Middle frontal gyrus (tissue), 1 donor: ENCODE data around the gene ZFYVE28.

Experiments
- DNase-seq: peaks from one replicate; pipeline ENCODE4 v3.0.0-alpha.2; 2015; ENCODE audit warnings: low spot score; ENCODE audit errors: extremely low spot score

Gene ZFYVE28

DNA sequence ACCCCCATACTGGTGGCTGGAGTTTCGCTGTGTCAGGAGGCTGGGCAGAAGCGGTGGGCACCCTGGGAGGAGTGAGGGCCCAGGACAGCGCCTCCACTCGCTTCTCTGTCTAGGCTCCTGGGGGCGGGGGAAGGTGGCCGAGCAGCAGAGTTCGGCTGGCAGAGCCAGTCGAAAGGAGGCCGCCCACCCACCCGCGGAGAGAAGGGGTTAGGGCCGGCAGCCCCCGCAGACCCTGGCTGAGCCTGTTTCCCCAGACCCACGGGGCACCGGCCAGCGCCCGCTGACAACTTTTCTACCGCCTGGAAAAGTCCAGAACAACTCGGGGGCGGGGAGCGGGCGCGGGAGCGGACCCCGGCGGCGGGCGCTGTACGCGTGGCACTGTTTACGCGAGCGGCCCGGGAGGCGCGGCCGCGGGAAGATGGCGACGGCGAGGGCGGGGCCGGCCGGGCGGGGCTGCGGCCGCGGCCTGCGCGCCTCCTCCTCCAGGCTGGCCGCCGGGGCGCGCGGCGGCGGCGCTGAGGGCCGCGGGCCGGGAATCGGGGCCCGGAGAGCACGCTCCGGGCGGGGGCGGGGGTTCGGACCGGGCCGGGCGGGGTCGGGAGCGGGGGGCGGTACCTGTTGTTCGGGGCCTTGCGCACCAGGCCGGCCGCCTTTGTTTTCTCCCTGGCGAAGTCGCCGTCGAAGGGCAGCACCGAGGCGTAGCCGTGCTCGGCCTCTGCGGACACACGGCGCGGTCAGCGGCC is 157.2 kb downstream of the ZFYVE28 start:
- DNase-seq: no peak

DNA sequence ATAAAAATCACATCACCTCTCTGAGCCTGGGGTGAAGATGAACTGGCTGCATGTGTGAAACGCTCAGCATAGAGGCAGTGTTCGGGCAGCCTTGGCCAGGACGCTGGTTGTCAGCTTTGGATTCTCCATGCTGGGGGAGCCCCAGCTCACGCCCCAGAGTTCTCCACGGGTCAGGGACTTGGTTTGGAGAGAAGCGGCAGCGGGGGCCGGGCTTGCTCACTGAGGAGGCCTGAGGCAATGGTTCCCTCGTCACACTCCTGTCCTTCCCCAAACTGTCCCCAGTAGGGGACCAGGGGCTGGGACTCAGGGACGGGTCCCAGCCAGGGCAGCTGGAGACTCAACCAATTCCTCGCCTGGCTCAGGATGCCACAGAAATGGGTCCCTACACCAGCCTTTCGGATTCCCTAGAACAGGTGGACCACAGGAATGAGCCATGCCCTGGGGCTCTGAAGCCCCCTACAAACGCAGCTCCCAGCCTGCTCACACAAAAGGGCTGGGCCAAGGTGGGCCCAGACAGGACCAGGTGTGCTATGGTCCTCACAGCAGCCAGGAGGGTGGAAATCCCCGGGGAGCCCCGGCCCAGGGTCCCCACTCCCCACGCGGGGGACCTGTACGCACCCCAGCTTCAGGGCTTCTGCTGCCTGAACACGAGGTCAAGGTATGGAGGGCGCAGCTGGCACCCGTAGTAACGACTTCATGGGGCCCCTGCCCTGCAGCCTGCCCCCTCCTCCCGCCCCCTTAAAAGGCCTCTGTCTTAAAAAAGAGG is 157.9 kb downstream of the ZFYVE28 start:
- no peak for DNase-seq

DNA sequence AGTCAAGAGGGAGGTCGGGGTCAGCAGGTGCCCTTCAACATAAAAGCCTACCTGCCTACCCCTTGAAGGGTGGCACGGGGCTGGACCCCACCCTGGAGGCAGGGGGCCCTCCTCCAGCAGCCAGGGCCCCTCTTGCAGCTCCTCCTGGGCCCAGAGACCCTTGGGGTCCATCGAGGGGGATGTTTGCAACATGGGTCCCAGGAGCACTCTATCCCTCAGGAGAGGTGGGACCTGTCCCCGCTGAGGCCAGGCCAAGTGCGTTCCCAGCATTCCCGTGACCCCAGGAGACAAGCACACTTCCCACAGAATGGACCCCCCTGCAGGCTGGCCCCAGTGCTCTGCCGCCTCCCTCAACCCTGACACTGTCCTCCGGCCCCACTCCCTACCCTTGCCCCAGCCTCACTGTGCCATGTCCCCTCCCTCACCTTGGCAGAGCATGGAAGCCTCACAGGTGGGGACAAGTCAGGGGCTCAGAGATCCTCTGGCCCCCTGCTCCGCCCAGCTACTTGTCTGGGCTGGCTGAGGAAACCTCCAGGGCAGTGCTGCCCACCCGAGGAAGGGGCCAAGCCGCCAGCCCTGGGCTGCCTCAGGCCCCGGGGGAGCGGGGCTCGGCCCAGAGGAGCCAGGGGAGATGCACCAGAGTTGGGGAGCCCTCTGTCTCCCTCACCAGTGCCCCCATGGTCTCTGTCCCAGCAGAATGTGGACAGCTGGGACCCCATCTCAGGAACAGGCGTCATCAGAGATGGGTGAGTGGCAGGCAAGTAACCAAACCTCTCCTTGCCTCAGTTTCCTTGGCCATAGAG is 158.7 kb downstream of the ZFYVE28 start:
- no peak for DNase-seq

GRCh38 chr4:2259036-2259540 is 159.4 kb downstream of the ZFYVE28 start:
- DNase-seq: no peak

GRCh38 chr4:2258091-2259035 is 160.1 kb downstream of the ZFYVE28 start:
- DNase-seq: no peak

DNA sequence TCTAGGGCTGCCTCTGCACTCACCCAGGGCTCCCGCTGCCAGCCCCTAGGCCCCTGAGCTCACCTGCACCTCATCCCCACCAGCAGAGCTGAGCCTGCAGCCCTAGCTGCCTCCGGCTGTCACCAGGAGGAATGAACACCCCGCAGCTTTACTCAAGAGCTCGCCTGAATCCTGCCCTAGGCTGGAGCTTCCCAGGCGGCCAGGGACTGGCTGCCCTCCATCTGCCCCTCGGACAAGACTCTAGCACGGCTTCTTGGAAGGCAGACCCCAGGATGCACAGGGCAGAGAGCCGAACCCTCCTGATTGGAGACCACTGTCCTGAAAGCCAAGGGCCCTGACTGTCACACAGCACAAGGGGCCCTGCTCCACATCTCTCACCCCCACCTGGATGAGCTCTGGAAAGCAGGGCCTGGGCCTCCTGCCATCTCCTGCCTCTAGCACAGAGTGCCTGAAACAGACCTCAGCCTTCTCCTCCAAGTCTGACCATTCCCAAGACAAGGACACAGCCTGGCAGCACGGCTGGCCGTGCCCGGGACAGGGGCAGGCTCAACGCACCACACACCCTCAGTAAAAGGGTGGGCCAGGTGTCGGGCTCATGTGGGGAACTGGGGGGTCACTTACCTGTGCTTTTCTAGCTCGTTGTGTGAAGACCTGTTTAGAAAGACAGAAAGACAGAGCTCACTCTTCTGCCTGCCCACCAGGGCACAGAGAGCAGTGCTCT is 160.9 kb downstream of the ZFYVE28 start:
- DNase-seq: no peak

DNA sequence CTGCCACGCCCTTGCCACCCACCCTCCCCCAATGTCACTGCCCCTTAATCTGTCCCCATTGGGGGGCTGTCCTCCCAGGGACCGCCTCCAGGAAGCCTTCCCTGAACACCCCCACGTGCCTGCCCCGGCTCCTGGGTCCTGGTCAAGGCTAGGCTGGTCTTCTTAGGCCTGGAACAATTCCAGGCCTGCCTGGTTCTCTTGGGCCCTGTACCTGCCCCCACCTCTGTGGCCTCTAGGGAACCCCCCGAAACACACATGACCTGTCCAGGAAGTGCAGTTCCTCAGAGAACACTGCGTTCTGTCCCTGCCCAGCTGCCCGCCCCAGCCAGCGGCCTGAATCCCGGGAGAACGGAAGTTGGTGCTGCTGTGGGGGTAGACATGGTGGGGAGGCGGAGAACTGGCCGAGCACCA is 161.7 kb downstream of the ZFYVE28 start:
- DNase-seq: no peak

DNA sequence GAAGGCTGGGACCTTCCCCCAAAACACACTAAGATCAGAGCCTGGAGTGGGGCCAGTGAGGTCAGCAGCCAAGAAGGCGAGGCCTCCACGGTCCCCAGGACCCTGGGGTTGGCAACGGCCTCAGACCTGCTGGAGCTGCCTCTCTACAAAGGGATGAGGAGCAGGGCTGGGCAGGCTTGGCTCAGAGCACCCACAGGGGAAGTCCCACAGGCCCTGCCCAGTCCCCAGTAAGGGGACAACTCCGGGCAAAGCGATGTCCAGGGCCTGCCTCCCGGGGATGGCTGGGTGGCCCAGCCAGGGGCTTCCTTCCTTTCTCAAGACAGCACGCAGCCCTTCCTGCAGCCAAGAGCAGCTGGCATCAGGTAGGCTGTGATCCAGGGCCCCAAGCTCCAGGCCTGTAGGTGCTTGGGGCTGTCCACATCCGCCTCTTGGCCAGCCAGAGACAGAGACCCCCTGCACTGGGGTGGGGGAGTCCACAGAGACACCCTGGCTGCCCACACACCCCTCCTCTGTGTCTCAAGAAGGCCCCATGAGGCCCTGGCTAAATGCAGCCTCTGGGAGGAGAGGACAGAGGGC is 162.2 kb downstream of the ZFYVE28 start:
- DNase-seq: no peak

DNA sequence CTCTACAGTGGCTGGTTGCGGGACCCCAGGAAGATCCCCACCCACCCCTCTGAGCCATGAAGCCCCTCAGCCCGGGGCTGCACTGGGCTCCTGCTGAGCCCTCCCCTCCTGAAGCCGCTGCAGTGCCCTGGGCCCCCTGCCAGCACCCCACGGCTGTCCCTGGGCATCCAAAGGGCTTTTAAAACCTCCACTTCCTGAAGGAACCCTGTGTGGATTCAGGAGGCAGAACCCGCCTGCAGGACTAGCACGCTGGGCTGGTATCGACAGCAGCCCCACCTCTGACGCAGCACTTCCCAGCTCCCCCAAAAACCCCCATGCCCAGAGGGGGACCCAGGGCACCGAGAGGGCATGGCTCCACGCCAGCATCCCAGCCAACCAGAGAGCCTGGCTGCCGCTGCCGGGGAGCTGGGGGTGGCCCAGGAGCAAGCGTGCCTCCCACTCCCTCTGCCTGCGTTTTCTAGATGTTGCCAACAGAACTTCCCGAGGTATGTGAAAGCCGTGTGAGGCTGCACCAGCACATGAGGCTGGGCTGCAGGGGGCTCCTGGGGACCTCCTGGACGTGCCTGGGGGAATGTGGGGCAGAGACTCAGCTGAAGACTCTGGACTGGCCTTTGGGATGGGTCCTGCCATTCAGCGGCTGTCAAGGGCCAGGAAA is 162.8 kb downstream of the ZFYVE28 start:
- DNase-seq: no peak

- DNase-seq: no peak
Measured at GRCh38 chr4:2254665-2255500, 163.6 kb downstream of the ZFYVE28 start.

GRCh38 chr4:2253160-2254084 is 165.0 kb downstream of the ZFYVE28 start:
- no peak for DNase-seq

GRCh38 chr4:2252530-2253091 is 165.8 kb downstream of the ZFYVE28 start:
- no peak for DNase-seq

GRCh38 chr4:2251795-2252529 is 166.5 kb downstream of the ZFYVE28 start:
- no peak for DNase-seq

- DNase-seq: no peak
Measured at GRCh38 chr4:2251073-2251794, 167.2 kb downstream of the ZFYVE28 start.

DNA sequence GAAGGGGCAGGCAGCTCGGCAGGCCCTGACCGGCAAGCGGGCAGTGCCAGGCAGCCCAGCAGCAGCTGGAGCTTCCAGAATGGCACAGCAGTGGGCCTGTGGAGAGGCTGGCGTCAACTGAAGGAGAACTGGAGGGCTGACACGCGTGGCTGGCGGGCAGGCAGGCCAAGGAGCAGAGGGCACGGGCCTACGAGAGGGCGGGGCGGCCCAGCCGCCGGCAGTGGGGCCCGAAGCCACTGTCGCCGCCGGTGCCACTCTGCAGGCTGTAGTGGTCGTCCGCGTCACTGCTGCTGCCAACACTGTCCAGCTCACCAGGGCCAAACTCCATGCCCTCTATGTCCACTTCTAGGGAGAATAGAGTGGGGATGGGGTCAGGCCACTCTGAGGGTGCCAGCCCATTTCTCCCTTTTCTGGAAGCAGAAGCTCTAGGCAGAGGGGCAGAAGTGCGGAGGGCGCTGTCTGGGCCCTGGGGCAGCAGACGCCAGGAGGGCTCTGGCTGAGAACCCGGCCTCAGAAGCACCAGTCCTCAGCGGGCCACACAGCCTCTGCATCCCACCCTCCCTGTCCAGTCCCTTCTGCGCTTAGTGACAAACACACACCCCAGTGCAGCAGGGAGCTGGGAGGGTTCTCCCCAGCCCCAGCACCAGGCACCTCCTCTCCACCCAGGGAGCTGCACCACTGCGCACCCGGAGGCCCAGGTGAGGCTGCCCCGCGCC is 167.9 kb downstream of the ZFYVE28 start:
- DNase-seq: no peak
